GM12874 (cell line): ENCODE data around the gene TLR6.
A peak's percentile ranks its signal among the peaks of the same experiment; 100 is the strongest.

ENCODE experiments used
- TF ChIP-seq, protein P1 (sequence below): IDR thresholded peaks from 2 replicates; pipeline ENCODE4 v1.5.1; 2011; ENCODE audit warnings: low read depth, mild to moderate bottlenecking, control low read depth, low read length, moderate library complexity; ENCODE audit not compliant: insufficient read depth

Gene TLR6

GRCh38 chr4:38832624-38833528 is 23.7 kb downstream of the TLR6 start:
- TF ChIP-seq, protein P1, sequence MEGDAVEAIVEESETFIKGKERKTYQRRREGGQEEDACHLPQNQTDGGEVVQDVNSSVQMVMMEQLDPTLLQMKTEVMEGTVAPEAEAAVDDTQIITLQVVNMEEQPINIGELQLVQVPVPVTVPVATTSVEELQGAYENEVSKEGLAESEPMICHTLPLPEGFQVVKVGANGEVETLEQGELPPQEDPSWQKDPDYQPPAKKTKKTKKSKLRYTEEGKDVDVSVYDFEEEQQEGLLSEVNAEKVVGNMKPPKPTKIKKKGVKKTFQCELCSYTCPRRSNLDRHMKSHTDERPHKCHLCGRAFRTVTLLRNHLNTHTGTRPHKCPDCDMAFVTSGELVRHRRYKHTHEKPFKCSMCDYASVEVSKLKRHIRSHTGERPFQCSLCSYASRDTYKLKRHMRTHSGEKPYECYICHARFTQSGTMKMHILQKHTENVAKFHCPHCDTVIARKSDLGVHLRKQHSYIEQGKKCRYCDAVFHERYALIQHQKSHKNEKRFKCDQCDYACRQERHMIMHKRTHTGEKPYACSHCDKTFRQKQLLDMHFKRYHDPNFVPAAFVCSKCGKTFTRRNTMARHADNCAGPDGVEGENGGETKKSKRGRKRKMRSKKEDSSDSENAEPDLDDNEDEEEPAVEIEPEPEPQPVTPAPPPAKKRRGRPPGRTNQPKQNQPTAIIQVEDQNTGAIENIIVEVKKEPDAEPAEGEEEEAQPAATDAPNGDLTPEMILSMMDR: peak; percentile 41

- TF ChIP-seq, protein P1: no peak
Observed at GRCh38 chr4:38832206-38832605, 24.4 kb downstream of the TLR6 start.

DNA sequence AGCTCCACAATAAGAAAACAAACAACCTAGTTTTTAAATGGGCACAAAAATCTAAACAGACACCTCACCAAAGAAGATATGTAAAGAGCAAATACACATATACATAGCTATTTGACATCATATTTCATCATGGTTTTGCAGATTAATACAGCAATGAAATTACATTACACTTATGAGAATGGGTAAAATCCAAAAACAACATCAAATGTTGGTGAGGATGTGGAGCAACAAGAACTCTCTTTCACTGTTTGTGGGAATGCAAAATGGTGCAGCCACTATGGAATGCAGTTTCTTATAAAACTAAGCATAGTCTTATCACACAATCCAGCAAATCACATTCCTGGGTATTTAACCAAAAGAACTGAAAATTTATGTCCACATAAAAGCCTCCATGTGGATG is 25.0 kb downstream of the TLR6 start:
- TF ChIP-seq, protein P1: no peak

DNA sequence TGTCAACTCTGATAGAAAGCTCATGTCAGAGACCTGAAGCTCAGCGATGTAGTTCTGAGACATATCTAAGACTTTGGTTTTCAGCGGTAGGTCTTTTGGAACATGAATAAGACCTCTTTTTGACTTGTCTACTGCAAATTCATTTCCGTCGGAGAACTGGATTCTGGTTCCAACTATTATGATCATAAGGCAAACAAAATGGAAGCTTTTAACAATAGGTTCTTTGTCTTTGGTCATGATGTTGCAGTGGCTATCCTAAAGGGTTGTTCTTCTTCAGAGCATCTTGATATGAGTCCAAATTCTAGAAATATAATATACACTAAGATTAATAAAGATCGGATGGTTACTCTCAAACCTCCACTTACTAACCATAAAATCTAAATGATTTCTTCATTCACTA is 27.4 kb downstream of the TLR6 start:
- TF ChIP-seq, protein P1: no peak

- TF ChIP-seq, protein P1: no peak
Observed at GRCh38 chr4:38823766-38824165, 32.9 kb downstream of the TLR6 start.

DNA sequence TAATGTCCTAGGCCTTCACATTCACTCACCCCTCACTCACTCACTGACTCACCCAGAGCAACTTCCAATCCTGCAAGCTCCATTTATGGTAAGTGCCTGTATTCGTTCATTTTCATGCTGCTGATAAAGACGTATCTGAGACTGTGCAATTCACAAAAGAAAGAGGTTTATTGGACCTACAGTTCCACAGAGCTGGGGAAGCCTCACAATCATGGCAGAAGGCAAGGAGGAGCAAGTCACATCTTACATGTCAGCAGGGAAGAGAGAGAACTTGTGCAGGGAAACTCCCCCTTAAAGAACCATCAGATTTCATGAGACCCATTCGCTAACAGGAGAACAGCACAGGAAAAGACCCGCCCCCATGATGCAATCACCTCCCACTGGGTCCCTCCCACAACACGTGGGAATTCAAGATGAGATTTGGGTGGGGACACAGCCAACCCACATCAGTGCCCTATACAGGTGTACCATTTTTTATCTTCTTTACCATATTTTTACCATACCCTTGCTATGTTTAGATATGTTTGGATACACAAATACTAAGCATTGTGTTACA is 33.8 kb downstream of the TLR6 start:
- TF ChIP-seq, protein P1: no peak

GRCh38 chr4:38821739-38822138 is 34.9 kb downstream of the TLR6 start:
- TF ChIP-seq, protein P1: no peak
